Fibroblast of lung (primary cell): ENCODE measurements around the gene BSND.

Experiments used
- CTCF ChIP-seq, 2 donors: IDR thresholded peaks in 1 of 2; conservative IDR thresholded peaks in 1 of 2; 1 replicate in 1 of 2; 2 replicates in 1 of 2; pipeline ENCODE4 v1.5.1; 2011 to 2012; ENCODE audit warnings: low read length in 2 of 2, control low read depth in 1 of 2, inconsistent platforms in 1 of 2, low read depth in 1 of 2, mild to moderate bottlenecking in 1 of 2
- EZH2 ChIP-seq: IDR thresholded peaks from 2 replicates; pipeline ENCODE4 v1.5.1; 2012; ENCODE audit warnings: low read length, control low read depth, mild to moderate bottlenecking; ENCODE audit errors: missing control alignments

GRCh38 chr1:55041613-55042012 is 42.9 kb downstream of the BSND start:
- TF ChIP-seq CTCF (conservative IDR thresholded peaks at IDR 0.05 in 1 of 2, IDR thresholded peaks at IDR 0.05 in 1 of 2; ENCODE audit: low read depth in 1 of 2, low read length in 2 of 2) (no peak), EZH2 (no peak)
